Activated gamma-delta T cell treated with anti-CD3 and anti-CD28 coated beads, Interleukin-2, amount 50 U/mL, for 16 hours (primary cell): ENCODE measurements around the gene PIP5K1C.
A peak's percentile ranks its signal among the peaks of the same experiment; 100 is the strongest.
"Not testable (repeated sequence)": the region's sequence is repeated elsewhere in the genome, so short reads cannot be mapped to it uniquely, and the experiment has no call there.

Experiments used
- DNase-seq: peaks from one replicate; pipeline ENCODE4 v3.0.0-alpha.2; 2020; ENCODE audit warnings: low read depth

The PIP5K1C gene

DNA sequence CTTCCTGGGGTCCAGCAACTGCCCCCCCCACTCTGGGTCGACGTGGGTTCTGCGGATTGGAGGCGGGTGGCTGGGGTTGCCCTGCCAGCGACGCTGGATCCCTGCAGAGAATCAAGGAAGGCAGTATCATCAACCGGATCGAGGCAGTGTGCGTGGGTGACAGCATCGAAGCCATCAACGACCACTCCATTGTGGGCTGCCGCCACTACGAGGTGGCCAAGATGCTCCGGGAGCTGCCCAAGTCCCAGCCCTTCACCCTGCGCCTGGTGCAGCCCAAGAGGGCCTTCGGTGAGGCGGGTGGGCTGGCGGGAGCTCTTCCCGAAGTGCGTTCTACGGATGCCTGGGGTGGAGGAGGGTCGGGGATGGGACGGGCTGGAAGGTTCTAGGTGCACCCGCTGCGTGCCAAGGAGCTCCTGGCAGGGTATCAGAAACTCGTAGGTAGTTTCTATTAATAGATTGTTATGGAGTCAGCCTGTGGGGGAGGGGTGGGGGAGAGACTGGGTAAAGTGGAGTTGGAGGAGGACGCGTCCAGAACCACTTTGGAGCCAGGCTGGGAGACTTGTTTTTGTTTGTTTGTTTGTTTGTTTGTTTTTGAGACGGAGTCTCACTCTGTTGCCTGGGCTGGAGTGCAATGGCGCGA, 113.4 kb downstream of the PIP5K1C start:
- DNase-seq, result no peak

DNA sequence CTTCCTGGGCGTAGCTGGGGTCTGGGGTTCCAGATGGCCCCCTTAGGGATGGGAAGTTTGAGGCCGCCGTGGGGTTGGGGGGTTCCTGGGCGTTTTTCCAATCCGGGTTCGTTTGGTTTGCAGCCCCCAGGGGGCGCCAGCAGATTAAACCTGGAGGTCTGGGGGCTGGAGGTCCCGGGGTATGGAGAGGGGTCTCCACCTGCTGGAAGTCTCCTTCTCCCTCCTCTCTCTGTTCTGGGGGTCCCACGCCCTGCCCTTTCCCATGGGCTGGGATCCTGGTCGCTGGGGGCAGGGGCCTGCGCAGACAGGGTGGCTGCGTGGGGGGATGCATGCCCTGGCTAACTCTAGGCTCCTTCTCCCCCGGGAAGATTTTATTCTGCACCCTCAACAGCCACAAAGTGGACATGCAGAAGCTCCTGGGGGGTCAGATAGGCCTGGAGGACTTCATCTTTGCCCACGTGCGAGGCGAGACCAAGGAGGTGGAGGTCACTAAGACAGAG, 114.1 kb downstream of the PIP5K1C start:
- DNase-seq, result peak; percentile 27

DNA sequence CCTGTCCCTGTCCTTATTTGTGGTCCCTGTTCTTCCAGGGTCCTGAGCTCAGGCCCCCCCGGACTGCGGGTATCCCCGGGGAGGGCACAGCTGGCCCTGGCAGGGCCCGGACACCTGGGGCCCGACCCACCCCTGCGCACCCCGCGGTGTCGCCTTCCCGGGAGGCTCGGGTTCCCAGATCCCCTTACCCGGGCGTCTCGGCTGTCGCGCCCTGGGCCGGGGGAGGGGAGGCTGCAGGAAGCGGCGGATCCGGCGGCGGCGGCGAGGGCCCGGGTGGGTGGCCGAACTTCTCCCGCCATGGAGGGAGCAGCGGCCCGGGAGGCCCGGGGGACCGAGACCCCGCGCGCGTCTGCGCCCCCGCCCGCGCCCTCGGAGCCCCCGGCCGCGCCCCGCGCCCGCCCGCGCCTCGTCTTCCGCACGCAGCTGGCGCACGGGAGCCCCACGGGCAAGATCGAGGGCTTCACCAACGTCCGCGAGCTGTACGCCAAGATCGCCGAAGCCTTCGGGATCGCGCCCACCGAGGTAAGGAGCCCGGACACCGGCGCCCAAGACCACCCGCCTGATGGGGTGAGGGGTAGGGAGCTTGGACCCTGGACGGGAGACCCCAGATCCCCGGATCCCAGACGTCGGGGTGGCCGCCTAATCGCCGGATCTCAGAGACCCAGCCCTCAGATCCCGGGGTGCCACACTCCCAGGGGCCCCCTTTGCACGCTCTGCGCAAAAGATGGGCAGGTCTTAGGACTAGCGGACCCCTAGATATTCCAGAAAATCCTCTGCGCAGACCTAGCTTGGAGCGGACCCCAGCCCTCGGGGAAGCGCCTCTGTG, 114.8 kb downstream of the PIP5K1C start, which contains the start of gene GIPC3:
Gene GIPC3, plus strand, starts transcription at position 178 of the 826 bp plus-strand sequence. Its CDS starts 120 bp downstream, at position 298.
- no peak for DNase-seq

DNA sequence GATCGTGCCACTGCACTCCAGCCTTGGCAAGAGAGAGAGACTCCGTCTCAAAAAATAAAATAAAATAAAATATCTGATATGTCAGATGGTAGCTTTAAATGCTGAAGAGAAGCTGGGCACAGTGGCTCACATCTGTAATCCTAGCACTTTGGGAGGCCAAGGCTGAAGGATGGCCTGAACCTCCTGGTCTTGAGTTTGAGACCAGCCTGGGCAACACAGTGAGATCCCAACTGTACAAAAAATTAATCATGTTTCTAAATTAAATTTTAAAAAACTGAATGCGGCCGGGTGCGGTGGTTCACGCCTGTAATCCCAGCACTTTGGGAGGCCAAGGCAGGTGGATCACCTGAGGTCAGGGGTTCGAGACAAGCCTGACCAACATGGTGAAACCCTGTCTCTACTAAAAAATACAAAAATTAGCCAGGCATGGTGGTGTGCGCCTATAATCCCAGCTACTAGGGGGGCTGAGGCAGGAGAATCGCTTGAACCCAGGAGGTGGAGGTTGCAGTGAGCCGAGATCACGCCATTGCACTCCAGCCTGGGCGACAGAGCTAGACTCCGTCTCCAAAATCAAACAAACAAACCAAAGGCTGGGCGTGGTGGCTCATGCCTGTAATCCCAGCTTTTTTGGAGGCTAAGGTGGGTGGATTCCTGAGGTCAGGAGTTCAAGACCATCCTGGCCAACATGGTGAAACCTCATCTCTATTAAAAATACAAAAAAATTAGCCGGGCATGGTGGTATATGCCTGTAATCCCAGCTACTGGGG, 116.0 kb downstream of the PIP5K1C start:
- DNase-seq, result not testable (repeated sequence)

DNA sequence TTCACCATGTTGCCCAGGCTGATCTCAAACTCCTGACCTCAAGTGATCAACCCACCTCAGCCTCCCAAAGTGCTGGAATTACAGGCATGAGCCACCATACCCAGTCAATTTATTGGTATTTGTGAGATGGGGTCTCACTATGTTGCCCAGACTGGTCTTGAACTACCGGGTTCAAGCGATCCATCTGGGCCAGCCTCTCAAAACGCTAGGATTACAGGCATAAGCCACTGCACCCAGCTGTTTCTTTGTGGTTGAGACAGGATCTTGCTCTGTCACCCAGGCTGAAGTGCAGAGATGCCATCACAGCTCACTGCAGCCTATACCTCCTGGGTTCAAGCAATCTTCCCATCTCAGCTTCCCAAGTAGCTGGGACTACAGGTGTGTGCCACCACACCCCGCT, 118.5 kb downstream of the PIP5K1C start:
- DNase-seq, result not testable (repeated sequence)
